GM21515 (cell line): ENCODE results near the gene TGM3.

Source experiments
- ATAC-seq: cut with Tn5 transposase; IDR thresholded peaks from one replicate; pipeline ENCODE4 v1.9.1; 2021; ENCODE audit not compliant: unreplicated experiment

The TGM3 gene

DNA sequence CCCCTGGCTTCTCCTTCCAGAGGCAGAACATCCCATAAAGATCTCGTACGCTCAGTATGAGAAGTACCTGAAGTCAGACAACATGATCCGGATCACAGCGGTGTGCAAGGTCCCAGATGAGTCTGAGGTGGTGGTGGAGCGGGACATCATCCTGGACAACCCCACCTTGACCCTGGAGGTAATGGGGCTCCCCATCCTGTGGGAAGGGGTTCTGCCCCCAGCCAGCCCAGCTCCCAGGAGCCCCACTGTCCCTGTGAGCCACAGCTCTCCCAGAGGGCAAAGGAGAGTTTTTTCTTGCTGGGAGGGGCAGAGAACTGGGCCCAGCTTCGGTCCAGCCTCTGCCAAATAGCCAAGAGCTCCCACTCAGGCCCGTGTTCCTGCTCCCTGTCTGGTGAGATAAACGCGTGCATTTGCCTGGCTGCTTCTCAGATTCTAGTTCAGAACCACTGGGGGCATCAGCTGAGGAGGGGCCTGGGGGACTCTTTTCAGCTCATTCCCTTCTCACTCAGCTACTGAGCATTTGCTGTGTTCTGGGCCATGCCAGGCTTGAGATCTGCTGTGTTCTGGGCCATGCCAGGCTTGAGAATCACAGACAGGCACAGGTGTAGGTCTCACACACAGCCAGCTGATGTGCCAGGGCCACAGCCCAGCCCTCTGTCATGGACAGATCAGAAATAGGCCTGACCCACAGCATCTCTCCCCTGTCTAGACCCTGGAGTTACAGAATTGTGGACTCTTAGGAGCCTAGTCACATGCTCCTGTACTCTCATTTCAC is 39.5 kb downstream of the TGM3 start:
- ATAC-seq: no peak

- ATAC-seq: no peak
These were observed 40.7 kb downstream of the TGM3 start for GRCh38 chr20:2336471-2336870.

- no peak for ATAC-seq
These were observed 41.3 kb downstream of the TGM3 start for GRCh38 chr20:2337142-2337541.

DNA sequence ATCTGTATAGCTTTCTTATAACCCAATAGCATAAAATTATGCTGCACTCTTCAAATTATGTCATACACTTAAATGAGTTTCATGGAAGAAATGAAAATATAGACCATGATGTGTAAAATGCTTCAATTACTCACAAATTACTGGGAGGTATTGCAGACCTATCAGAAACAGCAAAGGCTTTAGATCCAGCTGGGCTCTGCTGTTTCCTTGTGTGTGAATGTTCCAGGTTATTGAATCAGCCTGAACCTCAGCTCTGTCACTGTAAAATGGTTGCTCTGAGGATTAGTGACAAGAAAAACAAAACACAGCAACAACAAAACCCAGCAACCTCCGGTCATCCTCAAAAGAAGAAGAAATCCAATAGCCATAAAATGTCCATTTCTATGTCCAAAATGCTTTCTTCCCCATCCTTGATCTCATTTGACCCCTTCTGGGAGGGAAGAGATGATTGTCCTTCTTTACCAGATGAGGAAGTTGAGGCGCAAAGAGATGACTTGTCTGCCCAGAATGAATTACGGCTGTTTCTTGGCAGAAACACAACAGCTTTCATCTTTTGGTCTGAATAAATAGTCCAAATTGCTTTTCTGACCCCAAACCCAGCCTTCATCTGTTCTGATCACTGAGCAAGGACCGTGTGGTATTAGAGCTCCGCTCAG is 42.7 kb downstream of the TGM3 start:
- no peak for ATAC-seq

- ATAC-seq: no peak
These were observed 44.3 kb downstream of the TGM3 start for GRCh38 chr20:2340136-2340535.

GRCh38 chr20:2340823-2341222 is 45.0 kb downstream of the TGM3 start:
- ATAC-seq: no peak

- ATAC-seq: no peak
These were observed 45.5 kb downstream of the TGM3 start for GRCh38 chr20:2341336-2341735.

GRCh38 chr20:2342243-2342642 is 46.4 kb downstream of the TGM3 start:
- ATAC-seq: no peak

DNA sequence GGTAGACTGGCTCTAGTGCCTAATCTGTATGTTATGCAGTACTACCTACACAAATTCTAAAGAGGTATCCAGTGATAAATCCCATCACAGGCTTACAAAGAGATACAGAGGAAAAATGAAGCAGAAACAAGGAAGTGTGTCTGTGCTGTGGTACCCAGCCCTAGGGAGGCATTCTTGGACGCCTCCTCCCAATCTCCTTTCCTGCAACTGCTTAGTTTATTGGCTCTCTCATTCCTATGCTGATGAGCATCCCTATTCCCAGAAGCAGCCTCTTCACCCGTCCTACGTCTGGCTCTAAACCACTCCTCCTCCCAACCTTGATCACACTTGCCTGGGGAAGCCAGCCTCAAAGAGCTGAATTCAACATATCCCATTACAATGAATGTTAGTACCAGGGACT is 50.4 kb downstream of the TGM3 start:
- no peak for ATAC-seq

DNA sequence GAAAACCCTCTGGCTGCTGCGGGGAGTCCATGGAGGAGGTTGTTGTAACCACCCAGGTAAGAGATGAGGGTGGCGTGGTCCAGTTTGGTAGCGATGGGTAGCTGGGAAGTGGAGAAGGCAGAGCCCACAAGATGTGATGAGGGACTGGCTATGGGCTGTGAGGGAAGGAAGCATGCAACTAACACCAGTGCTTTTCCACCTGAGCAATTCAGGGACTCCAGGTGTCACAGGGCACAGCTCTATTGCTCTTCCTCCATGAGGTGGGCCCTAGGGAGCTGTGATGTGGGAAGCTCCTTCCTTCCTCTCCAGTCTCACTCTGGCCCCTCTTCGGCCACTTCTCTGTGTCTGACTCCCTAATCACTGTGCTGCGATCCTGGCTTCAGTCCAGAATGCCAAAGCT is 52.5 kb downstream of the TGM3 start:
- ATAC-seq: no peak

DNA sequence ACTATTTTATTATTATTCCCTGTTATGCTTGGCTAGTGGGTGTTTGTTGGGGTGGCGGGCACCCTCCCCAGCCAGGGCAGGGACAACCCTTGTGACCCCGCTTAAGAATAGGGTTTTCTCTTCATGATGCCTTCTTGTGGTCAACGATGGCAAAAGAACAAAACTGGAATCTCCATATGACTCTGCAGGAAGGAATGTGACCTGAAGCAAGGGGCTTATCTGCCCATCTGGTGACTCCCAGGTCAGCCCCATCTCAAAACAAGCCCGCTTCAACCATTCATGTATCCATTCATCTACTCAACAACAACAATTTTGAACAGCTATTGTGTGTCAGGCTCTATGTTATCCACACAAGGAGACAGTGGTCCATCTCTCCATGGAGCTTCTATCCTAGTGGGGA is 54.0 kb downstream of the TGM3 start:
- ATAC-seq: no peak

- ATAC-seq: no peak
These were observed 54.8 kb downstream of the TGM3 start for GRCh38 chr20:2350606-2351005.

DNA sequence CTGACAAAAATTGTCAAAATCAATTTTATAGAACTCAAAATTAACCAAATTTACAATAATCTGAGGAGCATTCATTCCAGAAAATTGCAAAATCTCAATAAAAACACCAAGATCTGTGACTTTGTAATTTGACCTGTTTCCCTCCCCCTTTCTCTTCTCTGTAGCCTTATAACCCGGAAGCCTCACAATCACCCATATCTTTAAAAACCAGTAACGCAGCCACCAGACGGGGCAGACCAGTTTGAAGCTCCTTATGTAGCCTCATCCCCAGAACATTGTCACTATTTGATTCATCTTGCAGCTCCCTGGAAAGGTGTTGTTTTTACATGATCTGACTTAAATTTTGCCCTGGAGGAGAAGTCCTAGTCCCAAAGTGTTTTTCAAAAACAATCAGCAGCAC is 57.4 kb downstream of the TGM3 start:
- ATAC-seq: no peak

DNA sequence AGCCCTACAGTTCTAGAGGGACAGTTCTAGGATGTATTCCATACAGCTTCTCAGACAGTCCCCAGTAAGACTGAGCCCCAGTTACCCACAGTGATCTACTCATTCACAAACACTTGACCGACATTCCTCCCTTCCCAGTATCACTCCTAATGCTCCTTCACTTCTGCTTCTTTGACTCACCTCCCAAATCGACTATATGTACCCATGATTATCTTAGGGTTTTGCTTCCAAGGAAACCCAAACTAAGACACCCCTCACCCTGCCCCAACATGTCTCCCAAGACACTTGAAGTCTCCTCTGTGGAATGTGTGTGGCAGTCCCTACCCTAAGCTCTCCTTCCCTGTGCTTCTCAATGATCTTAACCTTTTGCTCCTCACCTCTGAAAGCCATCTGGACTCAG is 61.3 kb downstream of the TGM3 start:
- ATAC-seq: no peak

GRCh38 chr20:2358006-2358405 is 62.2 kb downstream of the TGM3 start:
- no peak for ATAC-seq

DNA sequence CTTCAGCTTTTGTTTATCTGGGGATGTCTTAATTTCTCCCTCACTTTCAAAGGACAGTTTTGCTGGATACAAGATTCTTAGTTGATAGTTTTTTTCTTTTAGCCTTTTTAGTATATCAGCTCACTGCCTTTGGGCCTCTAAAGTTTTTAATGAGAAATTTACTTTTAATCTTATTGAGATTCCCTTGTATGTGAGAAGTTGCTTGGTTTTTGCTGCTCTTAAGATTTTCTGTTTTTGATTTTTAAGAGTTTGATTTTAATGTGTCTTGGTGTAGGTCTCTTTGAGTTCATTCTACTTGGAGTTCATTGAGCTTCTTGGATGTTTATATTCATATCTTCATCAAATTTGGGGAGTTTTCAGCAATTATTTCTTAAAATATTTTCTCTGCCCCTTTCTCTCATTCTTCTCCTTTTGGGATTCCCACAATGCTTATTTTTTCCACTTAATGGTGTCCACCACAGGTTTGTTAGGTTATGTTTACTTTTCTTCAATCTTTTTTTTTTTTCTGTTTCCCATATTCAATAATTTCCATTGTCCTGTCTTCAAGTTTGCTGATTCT is 65.3 kb downstream of the TGM3 start:
- ATAC-seq: no peak

GRCh38 chr20:2363187-2363586 is 67.4 kb downstream of the TGM3 start:
- ATAC-seq: no peak

- ATAC-seq: no peak
These were observed 67.8 kb downstream of the TGM3 start for GRCh38 chr20:2363587-2363986.

DNA sequence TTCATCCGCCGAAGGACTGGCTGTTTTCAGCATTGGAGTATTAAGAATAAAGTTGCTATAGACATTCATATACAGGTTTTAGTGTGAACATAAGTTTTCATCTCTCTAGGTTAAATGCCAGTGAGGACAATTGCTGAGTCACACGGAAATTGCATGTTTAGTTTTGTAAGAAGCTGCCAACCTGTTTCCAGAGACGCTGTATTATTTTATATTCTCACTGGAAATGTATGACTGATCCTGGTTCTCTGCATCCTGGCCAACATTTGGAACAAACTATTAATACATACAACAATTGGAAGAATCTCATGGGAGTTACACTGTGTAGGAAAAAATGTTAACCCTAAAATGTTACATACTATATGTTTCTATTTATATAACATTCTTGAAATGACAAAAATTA is 68.2 kb downstream of the TGM3 start:
- ATAC-seq: no peak

- ATAC-seq: no peak
These were observed 69.3 kb downstream of the TGM3 start for GRCh38 chr20:2365091-2365490.

GRCh38 chr20:2365666-2366065 is 69.9 kb downstream of the TGM3 start:
- ATAC-seq: no peak

DNA sequence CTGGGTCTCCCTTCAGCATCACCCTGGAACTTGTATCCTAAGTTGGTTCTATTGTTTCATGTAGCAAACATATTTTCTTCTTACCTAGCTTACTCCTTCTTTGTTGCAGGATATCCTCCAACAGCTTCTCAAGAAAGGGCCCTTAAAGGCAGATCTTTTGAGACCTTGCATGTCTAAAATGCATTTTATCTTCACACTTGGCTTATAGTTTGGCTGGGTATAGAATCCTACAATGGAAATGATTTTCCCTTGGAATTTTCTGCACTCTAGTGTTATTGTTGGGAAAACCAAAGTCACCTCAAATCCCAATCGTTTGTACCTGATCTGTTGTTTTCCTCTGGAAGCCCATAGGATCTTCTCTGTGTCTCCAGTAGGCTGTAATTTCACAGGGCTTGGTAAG is 72.8 kb downstream of the TGM3 start:
- no peak for ATAC-seq

GRCh38 chr20:2373098-2373497 is 77.3 kb downstream of the TGM3 start:
- ATAC-seq: no peak
